ENCODE data around the gene MAP3K21. TPM values are rescaled to one million over a fixed set of nuclear protein-coding genes. Genes with fewer than 3 reads are reported as not detected.

MAP3K21 gene
- polyA plus RNA-seq, 1 donor (not counting 4 experiments of a cell fraction or from before 2014, with no cell fraction given) = 6.4 TPM

- Histone ChIP-seq H3K4me1 (ENCODE audit: control insufficient read depth, extremely low read depth, insufficient read depth, low read length) (peaks cover 4% of the 10 kb centered on the region), H3K9me3 (ENCODE audit: control insufficient read depth, low read depth, low read length) (no peaks in the 10 kb centered on the region), H3K27me3 (ENCODE audit: control insufficient read depth, extremely low read depth, insufficient read depth, low read length) (peaks cover 3% of the 10 kb centered on the region), H3K79me2 (ENCODE audit: control insufficient read depth, insufficient read depth, low read length) (no peaks in the 10 kb centered on the region), H3K9me1 (ENCODE audit: control insufficient read depth, extremely low read depth, insufficient read depth, low read length) (no peaks in the 10 kb centered on the region), H3K36me3 (ENCODE audit: control insufficient read depth in 2 of 2, extremely low read depth in 1 of 2, insufficient read depth in 2 of 2, low read length in 2 of 2) (no peaks in the 10 kb centered on the region), H3K4me3 (ENCODE audit: control insufficient read depth in 2 of 3, extremely low read depth in 1 of 3, insufficient read depth in 2 of 3, low read depth in 1 of 3, low read length in 3 of 3) (no peak overlapping the region), H3K4me2 (ENCODE audit: control insufficient read depth, extremely low read depth, insufficient read depth, low read depth, low read length) (no peak overlapping the region), H3K27ac (ENCODE audit: control insufficient read depth, insufficient read depth, low read length) (no peak overlapping the region), H3K9ac (ENCODE audit: control insufficient read depth, extremely low read depth, insufficient read depth, low read length) (no peak overlapping the region), H4K20me1 (ENCODE audit: control insufficient read depth, extremely low read depth, insufficient read depth, low read length) (no peaks in the 10 kb centered on the region), H2AFZ (ENCODE audit: control insufficient read depth, low read length) (no peak overlapping the region)
- TF ChIP-seq CTCF (optimal IDR thresholded peaks at IDR 0.05 in 1 of 3, IDR thresholded peaks at IDR 0.05 in 1 of 3, conservative IDR thresholded peaks at IDR 0.05 in 1 of 3; ENCODE audit: extremely low read depth in 1 of 3, insufficient read depth in 2 of 3, low read length in 3 of 3) (no peak), EZH2 (IDR thresholded peaks at IDR 0.05; ENCODE audit: low read length) (no peak)
- FAIRE-seq = no peak
- dilution Hi-C loops (cut with MboI; ENCODE audit: extremely low pct_ligation_motif_present, low sequenced_read_pairs) = no loop called here
- no peak for DNase-seq (ENCODE audit: low read depth, low spot score)
Measured at GRCh38 chr1:233390842-233391737, 63.6 kb downstream of the MAP3K21 start.

DNA sequence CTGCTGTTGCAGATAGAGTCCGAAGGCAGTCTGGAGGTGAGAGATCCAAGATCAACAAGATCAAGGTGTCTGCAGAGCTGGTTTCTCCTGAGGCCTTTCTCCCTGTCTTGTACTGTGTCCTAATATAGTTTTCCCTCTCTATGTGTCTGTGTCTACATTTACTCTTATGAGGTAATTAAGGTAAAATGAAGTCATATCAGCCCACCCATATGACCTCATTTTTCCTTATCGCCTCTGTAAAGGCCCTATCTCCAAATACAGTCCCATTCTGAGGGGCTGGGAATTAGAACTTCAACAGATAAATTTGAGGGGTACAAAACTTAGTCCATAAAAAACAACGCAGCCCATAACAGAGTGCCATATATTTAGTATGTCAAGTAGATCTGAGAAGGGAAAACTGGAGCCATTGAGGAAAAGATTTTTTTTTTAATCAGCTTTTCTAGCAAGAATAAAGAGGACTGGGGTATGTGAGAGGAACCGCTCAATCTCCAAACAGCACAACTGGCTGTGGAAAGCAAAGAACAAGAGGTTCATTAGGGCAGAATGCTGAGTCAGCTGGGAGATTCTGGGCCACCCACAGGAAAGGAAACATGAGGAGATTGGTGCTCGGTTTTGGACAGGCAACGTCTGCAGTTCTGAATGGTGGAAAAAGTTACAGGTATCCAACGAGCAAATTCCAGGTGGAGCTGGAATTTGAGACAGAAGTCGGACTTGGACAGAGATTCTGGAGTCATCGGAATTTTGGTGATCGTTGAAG lies 65.7 kb downstream of the MAP3K21 start:
- Histone ChIP-seq H3K27ac (ENCODE audit: control insufficient read depth, insufficient read depth, low read length) (no peak overlapping the region), H3K9ac (ENCODE audit: control insufficient read depth, extremely low read depth, insufficient read depth, low read length) (no peak overlapping the region), H3K79me2 (ENCODE audit: control insufficient read depth, insufficient read depth, low read length) (no peaks in the 10 kb centered on the region), H3K36me3 (ENCODE audit: control insufficient read depth in 2 of 2, extremely low read depth in 1 of 2, insufficient read depth in 2 of 2, low read length in 2 of 2) (no peaks in the 10 kb centered on the region), H3K4me3 (ENCODE audit: control insufficient read depth in 2 of 3, extremely low read depth in 1 of 3, insufficient read depth in 2 of 3, low read depth in 1 of 3, low read length in 3 of 3) (no peak overlapping the region), H3K9me1 (ENCODE audit: control insufficient read depth, extremely low read depth, insufficient read depth, low read length) (no peaks in the 10 kb centered on the region), H2AFZ (ENCODE audit: control insufficient read depth, low read length) (no peak overlapping the region), H4K20me1 (ENCODE audit: control insufficient read depth, extremely low read depth, insufficient read depth, low read length) (no peaks in the 10 kb centered on the region), H3K4me1 (ENCODE audit: control insufficient read depth, extremely low read depth, insufficient read depth, low read length) (no peaks in the 10 kb centered on the region), H3K27me3 (ENCODE audit: control insufficient read depth, extremely low read depth, insufficient read depth, low read length) (peaks cover 3% of the 10 kb centered on the region), H3K4me2 (ENCODE audit: control insufficient read depth, extremely low read depth, insufficient read depth, low read depth, low read length) (no peak overlapping the region), H3K9me3 (ENCODE audit: control insufficient read depth, low read depth, low read length) (no peaks in the 10 kb centered on the region)
- dilution Hi-C loops (cut with MboI; ENCODE audit: extremely low pct_ligation_motif_present, low sequenced_read_pairs) = no loop called here
- FAIRE-seq = no peak
- TF ChIP-seq EZH2 (IDR thresholded peaks at IDR 0.05; ENCODE audit: low read length) = no peak
- no peak for TF ChIP-seq CTCF (optimal IDR thresholded peaks at IDR 0.05 in 1 of 3, IDR thresholded peaks at IDR 0.05 in 1 of 3, conservative IDR thresholded peaks at IDR 0.05 in 1 of 3; ENCODE audit: extremely low read depth in 1 of 3, insufficient read depth in 2 of 3, low read length in 3 of 3)
- no peak for DNase-seq (ENCODE audit: low read depth, low spot score)

Data from keratinocyte (primary cell).